ENCODE measurements around the gene GMNN. TPM values are rescaled to one million over a fixed set of nuclear protein-coding genes. Genes with fewer than 3 reads are reported as not detected.

Gene GMNN
- total and polyA plus RNA-seq, 2 experiments from 2014 or later: 88.2 to 202 TPM

DNA sequence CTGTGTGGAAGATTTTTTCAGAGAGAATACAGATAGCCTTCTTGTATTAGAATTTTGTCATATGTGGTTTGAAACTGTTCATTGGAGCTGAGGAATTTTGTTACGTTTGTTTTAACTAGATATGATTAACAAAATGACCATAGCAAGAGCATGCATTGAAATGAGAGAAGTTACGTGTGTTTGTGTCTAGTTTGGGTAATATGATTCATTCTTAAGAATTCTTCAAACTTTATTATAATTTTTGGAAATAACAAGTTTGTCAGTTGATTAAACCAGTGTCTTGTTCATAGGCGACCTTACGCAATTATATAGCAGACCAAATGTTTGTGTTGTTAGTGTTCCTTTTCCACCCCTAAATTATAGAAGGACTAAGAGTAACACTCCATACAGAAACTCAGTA, 5.5 kb downstream of the GMNN start:
- Histone ChIP-seq H3K4me3 (no peak overlapping the region), H3K4me2 (no peak overlapping the region), H3K27me3 (ENCODE audit: insufficient read depth) (no peaks in the 10 kb centered on the region), H2AFZ (no peak overlapping the region), H3K79me2 (replicated peaks; ENCODE audit: insufficient read depth) (peaks cover 68% of the 10 kb centered on the region), H3K4me1 (ENCODE audit: insufficient read depth) (peaks cover 13% of the 10 kb centered on the region), H3F3A (replicated peaks; ENCODE audit: low read depth) (no peaks in the 10 kb centered on the region), H3K27ac (ENCODE audit: low read depth) (no peak overlapping the region), H3K9me2 (ENCODE audit: insufficient read depth) (no peaks in the 10 kb centered on the region), H4K20me1 (replicated peaks; ENCODE audit: insufficient read depth) (peaks cover 27% of the 10 kb centered on the region), H3K36me3 (ENCODE audit: insufficient read depth) (peaks cover 26% of the 10 kb centered on the region)
- no peak for TF ChIP-seq EZH2phosphoT487 (IDR thresholded peaks at IDR 0.05; ENCODE audit: unreplicated experiment)
- TF ChIP-seq, protein P1, sequence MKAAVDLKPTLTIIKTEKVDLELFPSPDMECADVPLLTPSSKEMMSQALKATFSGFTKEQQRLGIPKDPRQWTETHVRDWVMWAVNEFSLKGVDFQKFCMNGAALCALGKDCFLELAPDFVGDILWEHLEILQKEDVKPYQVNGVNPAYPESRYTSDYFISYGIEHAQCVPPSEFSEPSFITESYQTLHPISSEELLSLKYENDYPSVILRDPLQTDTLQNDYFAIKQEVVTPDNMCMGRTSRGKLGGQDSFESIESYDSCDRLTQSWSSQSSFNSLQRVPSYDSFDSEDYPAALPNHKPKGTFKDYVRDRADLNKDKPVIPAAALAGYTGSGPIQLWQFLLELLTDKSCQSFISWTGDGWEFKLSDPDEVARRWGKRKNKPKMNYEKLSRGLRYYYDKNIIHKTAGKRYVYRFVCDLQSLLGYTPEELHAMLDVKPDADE (IDR thresholded peaks at IDR 0.05): no peak
- TF ChIP-seq NANOG (IDR thresholded peaks at IDR 0.05; ENCODE audit: borderline replicate concordance): no peak
- no peak for TF ChIP-seq JUNB (IDR thresholded peaks at IDR 0.05; ENCODE audit: unreplicated experiment)
- TF ChIP-seq CREB1 (CRISPR knock-in tag; IDR thresholded peaks at IDR 0.05; ENCODE audit: low read depth): no peak
- TF ChIP-seq ZNF331 (CRISPR knock-in tag; IDR thresholded peaks at IDR 0.05; ENCODE audit: low read depth): no peak
- TF ChIP-seq STAT1 (IDR thresholded peaks at IDR 0.05; ENCODE audit: unreplicated experiment): no peak
- no peak for TF ChIP-seq ZNF114 (CRISPR knock-in tag; IDR thresholded peaks at IDR 0.05)
- TF ChIP-seq, protein P2, sequence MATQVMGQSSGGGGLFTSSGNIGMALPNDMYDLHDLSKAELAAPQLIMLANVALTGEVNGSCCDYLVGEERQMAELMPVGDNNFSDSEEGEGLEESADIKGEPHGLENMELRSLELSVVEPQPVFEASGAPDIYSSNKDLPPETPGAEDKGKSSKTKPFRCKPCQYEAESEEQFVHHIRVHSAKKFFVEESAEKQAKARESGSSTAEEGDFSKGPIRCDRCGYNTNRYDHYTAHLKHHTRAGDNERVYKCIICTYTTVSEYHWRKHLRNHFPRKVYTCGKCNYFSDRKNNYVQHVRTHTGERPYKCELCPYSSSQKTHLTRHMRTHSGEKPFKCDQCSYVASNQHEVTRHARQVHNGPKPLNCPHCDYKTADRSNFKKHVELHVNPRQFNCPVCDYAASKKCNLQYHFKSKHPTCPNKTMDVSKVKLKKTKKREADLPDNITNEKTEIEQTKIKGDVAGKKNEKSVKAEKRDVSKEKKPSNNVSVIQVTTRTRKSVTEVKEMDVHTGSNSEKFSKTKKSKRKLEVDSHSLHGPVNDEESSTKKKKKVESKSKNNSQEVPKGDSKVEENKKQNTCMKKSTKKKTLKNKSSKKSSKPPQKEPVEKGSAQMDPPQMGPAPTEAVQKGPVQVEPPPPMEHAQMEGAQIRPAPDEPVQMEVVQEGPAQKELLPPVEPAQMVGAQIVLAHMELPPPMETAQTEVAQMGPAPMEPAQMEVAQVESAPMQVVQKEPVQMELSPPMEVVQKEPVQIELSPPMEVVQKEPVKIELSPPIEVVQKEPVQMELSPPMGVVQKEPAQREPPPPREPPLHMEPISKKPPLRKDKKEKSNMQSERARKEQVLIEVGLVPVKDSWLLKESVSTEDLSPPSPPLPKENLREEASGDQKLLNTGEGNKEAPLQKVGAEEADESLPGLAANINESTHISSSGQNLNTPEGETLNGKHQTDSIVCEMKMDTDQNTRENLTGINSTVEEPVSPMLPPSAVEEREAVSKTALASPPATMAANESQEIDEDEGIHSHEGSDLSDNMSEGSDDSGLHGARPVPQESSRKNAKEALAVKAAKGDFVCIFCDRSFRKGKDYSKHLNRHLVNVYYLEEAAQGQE (IDR thresholded peaks at IDR 0.05; ENCODE audit: unreplicated experiment): no peak
- Mint-ChIP-seq H3K9me3 (no peaks in the 10 kb centered on the region), H3K27me3 (ENCODE audit: insufficient read depth, low read depth, poor library complexity) (no peaks in the 10 kb centered on the region), H3K4me1 (peaks cover 15% of the 10 kb centered on the region; the same call in 2 of the 3 replicates), H3K27ac (no peak overlapping the region), H3K36me3 (ENCODE audit: low read depth) (peaks cover 76% of the 10 kb centered on the region), H3K4me3 (no peak overlapping the region)
- DNase-seq (ENCODE audit: low spot score) (no peak), ATAC-seq (no peak)

DNA sequence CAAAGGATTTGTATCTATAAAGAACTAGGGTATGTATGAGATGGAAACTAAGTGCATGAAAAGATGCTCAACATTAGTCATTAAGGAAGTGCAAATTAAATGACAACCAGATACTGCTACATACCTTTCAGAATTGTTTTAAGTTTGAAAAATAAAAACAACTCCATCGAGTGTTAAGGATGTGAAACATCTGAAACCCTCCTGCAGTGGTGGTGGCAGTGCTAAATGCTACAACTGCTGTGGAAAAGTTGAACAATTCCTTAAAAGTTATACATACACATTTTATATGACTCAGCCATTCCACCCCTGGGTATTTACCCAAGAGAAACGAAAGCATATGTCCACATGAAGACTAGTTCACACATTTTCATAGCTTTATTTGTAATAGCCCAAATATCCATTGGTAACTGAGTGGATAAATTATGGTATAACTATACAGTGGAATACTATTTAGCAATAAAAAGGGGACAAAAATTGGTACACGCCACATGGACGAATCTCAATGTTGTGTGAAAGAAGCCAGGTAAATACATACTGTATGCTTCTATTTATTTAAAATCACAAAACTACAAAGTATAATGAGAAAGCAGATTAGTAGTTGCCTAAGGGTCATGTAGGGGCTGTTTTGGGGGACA, 13.4 kb downstream of the GMNN start:
- no peak overlapping the region for H3K4me2 ChIP-seq
- ATAC-seq: no peak
- peaks cover 55% of the 10 kb centered on the region for H3K36me3 Mint-ChIP-seq (ENCODE audit: low read depth)
- TF ChIP-seq STAT1 (IDR thresholded peaks at IDR 0.05; ENCODE audit: unreplicated experiment) (no peak), ZNF114 (CRISPR knock-in tag; IDR thresholded peaks at IDR 0.05) (no peak), EZH2phosphoT487 (IDR thresholded peaks at IDR 0.05; ENCODE audit: unreplicated experiment) (no peak)
- TF ChIP-seq, protein P3, sequence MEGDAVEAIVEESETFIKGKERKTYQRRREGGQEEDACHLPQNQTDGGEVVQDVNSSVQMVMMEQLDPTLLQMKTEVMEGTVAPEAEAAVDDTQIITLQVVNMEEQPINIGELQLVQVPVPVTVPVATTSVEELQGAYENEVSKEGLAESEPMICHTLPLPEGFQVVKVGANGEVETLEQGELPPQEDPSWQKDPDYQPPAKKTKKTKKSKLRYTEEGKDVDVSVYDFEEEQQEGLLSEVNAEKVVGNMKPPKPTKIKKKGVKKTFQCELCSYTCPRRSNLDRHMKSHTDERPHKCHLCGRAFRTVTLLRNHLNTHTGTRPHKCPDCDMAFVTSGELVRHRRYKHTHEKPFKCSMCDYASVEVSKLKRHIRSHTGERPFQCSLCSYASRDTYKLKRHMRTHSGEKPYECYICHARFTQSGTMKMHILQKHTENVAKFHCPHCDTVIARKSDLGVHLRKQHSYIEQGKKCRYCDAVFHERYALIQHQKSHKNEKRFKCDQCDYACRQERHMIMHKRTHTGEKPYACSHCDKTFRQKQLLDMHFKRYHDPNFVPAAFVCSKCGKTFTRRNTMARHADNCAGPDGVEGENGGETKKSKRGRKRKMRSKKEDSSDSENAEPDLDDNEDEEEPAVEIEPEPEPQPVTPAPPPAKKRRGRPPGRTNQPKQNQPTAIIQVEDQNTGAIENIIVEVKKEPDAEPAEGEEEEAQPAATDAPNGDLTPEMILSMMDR (conservative IDR thresholded peaks at IDR 0.05; ENCODE audit: low read depth in 2 of 2): no peak

More for the DNA sequence above, 13.4 kb downstream of the GMNN start:
- Histone ChIP-seq H3K4me1 (ENCODE audit: insufficient read depth) (no peaks in the 10 kb centered on the region), H3K36me3 (ENCODE audit: insufficient read depth) (peaks cover 37% of the 10 kb centered on the region), H3K79me2 (replicated peaks; ENCODE audit: insufficient read depth) (no peaks in the 10 kb centered on the region), H2AFZ (no peak overlapping the region), H3K27me3 (ENCODE audit: insufficient read depth) (no peaks in the 10 kb centered on the region), H3K4me3 (no peak overlapping the region), H3K27ac (ENCODE audit: low read depth) (no peak overlapping the region), H3F3A (replicated peaks; ENCODE audit: low read depth) (0 out of 2 replicates have a peak, but pooled peaks cover 2% of the 10 kb centered on the region), H3K9me2 (ENCODE audit: insufficient read depth) (no peaks in the 10 kb centered on the region), H4K20me1 (replicated peaks; ENCODE audit: insufficient read depth) (0 out of 2 replicates have a peak, but pooled peaks cover 5% of the 10 kb centered on the region)
- no peaks in the 10 kb centered on the region for H3K9me3 Mint-ChIP-seq
- H3K27ac Mint-ChIP-seq: no peak overlapping the region
- no peak for DNase-seq (ENCODE audit: low spot score)
- H3K27me3 Mint-ChIP-seq (ENCODE audit: insufficient read depth, low read depth, poor library complexity): peaks cover 2% of the 10 kb centered on the region
- no peaks in the 10 kb centered on the region for H3K4me1 Mint-ChIP-seq
- H3K4me3 Mint-ChIP-seq: no peak overlapping the region
